SH-SY5Y (cell line): Measurements from ENCODE around the gene IL34.

Source experiments
- GATA2 ChIP-seq: IDR thresholded peaks from 2 replicates; pipeline ENCODE4 v1.6.1; 2011; ENCODE audit warnings: mild to moderate bottlenecking, low read depth, low read length
- GATA3 ChIP-seq: IDR thresholded peaks from 2 replicates; pipeline ENCODE4 v1.6.1; 2011; ENCODE audit warnings: low read depth, mild to moderate bottlenecking, low read length, moderate library complexity

- no peak for TF ChIP-seq GATA2
- no peak for TF ChIP-seq GATA3
Measured at GRCh38 chr16:70695331-70696070, 49.1 kb downstream of the IL34 start.
